HG03457 (cell line): Measurements from ENCODE around the gene PNMA6F.

Experiments used
- ATAC-seq: cut with Tn5 transposase; IDR thresholded peaks from one replicate; pipeline ENCODE4 v1.9.1; 2021; ENCODE audit warnings: moderate number of reproducible peaks; ENCODE audit not compliant: unreplicated experiment

The PNMA6F gene

DNA sequence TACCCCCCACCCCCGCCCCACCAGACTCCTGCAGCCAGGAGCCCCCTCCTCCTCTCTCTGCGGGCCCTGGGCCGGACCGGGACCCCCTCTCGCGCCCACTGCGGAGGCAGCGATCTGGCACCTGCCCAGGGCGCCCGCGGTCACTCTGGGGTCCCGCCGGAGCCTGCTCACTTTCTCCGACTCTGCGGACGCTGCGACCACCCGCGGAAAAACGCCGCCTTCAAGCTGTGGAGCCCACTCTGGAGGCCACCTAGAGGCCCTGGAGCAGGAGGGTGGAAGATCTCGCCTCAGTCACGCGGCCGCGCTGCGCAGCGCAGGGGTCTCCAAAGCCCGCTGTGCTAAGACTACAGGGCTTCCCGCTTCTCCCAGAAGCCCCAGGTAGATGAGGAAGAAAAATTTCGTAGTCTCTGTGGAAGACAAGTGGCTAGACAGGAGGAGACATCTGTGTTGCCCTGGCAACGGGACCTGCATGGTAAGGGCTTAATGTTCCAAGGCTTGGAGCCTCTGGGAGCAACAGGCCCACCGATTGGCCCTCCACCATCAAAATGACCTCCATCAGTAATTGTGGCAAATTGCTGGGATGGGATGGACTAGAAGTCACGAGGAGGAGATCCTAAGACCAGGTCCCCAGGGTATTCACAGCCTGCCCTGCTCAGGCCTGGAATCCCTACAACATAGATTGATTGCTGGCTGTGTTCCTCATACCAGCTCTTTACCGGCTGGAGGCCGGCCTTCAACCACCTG, at the start of gene PNMA6F:
PNMA6F (minus strand) TSS at position 387 of the 744 bp plus-strand sequence. CDS start 1,093 bp downstream, outside the sequence.
- no peak for ATAC-seq

DNA sequence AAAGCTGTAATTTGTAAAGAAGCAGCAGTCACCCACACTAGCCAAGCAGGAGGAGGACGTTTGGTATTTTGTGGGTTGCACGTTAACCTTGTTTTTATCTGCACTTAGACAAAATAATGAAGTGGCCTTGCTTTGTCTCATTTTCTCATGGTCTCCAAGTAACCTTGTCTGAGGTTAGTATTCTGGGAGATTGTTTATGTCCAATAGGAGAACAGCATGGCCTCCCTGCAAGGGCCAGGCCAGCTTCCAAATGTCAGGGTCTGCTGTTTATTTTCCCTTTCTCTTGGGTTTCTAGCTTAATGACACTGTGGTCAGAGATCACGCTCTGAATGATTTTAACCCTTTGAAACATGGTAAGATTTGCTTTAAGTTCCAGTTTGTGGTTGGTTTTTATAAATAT, 49.7 kb upstream of the PNMA6F start:
- no peak for ATAC-seq

DNA sequence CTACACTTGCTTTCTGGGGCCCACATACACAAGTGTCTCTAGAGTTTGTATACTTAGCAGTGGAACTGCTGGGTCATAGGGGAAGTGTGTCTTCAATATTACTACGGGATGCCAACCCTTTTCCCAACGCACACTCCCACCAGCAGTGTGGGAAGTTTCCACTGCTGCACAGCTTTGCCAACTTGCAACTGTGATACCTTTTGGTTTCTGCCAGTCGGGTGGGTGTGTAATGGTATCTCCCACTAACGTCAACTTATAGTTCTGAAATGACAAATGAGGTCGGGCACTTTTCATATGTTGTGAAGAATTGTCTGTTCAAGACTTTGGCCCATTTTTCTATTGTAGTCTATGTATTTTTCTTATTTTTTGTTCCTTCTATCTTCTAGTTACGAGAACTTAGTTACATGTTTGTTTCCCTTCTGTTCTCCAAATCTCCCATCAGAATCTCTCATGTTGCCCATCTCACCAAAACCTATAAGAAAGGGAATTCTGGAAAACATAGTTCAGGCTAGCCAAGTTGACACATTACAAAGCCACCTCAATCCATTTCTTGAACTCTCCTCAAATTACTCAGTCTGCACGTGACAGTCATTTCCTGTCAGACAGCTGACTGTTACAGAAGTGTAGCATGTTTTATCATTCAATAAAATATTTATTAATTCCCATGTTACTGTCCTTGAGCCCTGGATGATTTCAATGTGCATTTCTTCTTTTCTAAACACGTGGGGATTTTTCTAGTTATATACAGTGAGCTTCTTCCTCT, 48.9 kb upstream of the PNMA6F start:
- ATAC-seq: no peak

DNA sequence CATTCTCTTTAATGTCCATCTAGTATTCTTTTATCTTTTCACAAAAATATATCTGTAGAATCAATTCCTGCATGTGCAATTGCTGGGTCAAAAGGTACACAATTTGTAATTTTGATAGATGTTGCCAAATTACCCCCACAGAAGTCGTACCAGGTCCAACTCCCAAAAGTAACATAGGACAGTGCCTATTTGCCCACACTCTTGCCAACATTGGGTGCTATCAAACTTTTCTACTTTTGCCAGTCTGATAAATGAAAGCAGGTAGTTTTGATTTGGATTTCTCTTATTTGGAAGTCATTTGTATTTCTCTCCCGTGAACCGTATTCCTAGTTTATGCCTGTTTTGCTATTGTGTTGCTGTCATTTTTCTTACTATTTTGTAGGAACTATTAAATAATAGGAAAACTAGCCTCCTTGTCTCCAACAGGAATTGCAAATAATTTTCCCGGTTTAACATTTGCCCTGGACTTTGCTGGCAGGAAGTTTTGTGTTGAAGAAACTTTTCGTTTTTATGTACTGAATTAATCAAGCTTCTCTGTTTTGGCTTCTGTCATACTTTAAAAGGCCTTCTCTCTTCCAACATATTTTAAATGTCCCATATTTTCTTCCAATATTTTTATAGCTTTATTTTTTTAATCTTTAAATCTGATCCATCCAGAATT, 45.4 kb upstream of the PNMA6F start:
- no peak for ATAC-seq

DNA sequence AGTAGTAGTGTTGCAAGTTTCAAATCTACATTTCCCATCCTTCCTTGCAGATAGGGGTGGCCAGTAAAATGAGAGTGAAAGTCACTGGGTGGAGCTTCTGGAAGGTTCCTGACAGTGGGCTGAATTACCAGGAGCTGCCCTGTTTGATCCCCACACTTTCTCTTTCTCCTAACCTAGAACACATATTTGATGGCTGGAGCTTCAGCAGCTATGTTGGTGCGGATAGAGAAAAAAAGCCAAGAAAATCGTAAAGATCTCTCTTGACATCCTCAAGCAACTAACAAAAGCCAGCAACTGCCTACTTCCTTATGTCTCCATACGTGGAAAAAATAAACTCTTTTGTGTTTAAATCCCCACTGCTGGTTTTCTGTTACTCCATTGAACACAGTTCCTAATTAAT, 44.6 kb upstream of the PNMA6F start:
- no peak for ATAC-seq

DNA sequence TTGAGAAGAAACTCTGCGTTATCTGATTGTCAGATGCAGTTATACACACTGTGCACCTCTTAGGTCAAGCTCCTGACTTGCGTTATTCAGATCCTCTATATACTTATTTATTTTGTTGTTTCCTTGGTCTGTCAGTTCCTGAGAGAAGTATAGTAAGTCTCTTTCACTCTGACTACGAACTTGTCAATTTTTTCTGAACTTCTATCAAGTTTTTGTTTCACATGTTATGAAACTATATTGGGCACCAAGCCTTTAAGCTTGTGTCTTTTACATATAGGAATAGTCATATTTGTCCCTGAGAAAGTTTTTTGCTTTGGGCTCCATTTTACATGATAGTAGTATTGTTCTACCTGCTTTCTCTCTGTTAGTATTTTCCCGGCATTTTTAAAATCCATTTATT, 44.1 kb upstream of the PNMA6F start:
- no peak for ATAC-seq

DNA sequence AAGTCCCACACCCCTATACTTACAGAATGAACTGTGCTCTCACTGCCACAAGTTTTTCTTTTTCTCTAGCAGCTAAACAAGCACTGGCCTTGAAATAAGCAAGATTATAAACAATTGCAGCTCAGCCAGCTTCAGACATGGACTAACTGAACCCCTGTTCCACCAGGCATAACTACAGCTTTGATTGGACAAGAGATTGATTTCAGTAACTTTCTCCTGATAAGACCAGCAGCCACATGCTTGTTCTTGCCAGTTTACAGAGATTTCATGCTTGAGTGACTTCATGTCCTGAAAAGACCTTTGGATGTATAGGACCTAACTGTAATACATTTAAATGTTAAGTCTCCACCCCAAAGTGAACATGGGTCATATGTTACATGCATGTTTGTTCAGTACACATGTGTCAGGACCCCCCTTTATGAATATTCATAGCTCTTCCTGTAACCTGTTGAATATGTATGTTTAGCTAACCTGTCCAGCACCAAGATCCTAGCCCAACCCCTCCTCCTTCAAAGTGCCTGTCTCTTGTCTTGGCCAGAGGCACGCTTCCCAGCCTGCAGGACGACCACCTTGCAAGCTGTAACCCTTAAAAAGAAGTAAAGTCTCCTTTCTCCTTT, 40.3 kb upstream of the PNMA6F start:
- no peak for ATAC-seq

DNA sequence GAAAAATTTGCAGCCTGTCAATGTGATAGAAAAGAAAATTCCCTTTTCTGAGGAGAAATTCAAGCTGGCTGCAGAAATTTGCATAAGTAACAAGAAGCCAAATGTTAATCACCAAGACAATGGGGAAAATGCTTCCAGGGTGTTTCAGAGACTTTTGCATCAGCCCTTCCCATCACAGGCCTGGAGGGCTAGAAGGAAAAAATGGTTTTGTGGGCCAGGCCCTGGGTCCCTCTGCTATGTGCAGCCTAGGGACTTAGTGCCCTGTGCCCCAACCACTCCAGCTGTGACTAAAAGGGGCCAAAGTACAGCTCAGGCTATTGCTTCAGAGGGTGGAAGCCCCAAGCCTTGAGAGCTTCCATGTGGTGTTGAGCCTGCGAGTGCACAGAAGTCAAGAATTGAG, 36.3 kb upstream of the PNMA6F start:
- ATAC-seq: no peak

DNA sequence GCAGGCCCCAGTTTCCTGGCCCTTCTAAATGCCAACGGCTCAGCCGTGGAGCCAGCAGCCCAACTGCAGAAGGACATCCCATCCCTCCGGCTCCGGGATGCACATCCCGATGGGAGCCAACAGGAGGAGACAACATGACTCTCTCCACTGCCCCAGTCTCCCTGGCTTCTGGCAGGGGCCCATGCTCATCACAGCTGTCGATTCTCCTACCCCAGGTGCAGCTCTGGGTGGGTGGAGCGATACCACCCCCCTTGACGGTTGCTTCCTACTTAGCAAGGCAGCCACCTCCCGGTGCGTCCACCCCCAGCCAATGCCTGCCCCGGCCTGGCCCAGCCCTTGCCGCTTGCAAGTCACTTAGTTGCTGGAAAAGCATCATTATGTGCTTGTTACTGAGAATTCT, 31.8 kb upstream of the PNMA6F start:
- ATAC-seq: no peak

DNA sequence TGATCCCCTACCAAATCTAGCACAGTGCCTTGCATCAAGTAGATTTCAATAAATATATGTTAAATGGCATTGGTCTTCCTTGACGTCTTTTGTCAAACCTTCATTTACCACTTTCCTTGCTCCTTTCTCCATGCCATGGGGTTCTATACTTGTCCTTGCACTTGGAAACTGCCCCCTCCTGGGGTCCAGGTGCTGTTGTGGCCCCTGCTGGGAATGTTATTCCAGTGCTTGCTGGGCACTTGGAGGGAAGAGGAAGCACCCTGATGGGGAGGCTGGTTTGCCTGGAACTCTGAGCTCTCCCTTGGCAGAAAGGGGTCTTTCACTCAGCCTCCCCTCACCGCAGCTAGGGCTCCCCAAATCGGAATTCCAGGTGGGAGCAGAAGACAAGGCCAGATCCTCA, 31.3 kb upstream of the PNMA6F start:
- ATAC-seq: no peak

DNA sequence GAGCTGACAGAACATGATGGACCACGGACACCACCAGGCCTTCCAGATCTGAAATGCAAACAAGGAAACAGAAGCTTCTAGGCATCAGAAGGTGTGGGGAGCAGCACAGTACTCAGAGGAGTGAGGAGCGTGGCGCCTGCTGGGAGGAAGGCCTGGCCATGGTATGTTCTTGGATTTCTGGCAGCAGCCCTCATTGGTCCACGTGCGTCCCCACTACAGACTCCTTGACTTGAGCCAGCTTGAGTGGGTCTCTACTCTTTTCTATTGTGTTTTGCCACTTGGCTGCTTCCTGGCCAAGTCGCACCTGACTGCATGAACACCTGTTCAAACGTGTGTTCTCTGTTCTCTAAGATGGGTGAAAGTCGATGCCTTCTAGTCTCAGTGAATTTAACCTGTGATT, 30.4 kb upstream of the PNMA6F start:
- ATAC-seq: no peak

DNA sequence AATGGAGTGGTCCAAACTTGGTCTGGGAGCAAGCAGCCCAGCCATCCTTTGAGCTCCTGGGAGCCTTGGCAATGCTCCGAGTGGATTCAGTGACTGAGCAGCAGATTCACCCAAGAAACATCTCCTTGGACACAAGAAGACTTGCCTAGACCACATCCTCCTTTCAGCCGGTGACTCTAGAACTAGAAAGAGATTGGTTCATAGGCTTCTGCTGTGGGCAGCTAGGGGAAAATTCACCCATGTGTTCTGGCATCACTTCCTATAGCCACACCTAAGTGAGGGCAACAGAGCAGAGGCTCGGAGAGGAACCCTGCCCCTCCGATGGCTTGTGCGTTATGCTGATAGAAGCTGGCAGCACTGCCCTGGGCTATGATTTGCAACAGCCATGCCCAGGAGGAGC, 28.4 kb upstream of the PNMA6F start:
- ATAC-seq: no peak

DNA sequence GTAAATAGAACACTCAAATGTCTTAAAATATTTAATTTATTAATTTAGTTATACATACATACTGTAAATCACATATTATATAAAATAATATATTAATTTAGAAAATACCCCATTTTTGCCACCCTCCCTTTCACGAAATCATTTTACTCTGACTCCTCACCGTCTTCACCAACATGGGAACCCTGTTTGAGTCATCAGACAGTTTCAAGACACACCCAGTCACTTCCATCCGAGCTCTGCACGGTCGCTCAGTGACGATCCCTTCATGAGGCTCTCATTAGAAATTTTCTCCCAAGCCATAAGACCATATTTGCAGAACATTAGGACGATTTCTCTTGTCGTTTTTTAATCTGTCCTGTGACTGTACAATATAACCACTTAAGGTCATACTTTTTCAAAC, 26.9 kb upstream of the PNMA6F start:
- no peak for ATAC-seq

DNA sequence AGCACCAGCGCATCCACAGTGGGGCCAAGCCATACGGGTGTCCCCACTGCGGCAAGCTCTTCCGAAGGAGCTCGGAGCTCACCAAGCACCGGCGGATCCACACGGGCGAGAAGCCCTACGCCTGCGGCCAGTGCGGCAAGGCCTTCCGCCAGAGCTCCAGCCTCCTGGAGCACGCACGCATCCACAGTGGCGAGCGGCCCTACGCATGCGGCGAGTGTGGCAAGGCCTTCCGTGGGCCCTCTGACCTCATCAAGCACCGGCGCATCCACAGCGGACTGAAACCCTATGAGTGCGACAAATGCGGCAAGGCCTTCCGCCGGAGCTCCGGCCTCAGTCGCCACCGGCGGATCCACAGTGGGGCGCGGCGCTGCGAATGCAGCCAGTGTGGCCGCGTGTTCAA, 26.0 kb upstream of the PNMA6F start:
- ATAC-seq: no peak

DNA sequence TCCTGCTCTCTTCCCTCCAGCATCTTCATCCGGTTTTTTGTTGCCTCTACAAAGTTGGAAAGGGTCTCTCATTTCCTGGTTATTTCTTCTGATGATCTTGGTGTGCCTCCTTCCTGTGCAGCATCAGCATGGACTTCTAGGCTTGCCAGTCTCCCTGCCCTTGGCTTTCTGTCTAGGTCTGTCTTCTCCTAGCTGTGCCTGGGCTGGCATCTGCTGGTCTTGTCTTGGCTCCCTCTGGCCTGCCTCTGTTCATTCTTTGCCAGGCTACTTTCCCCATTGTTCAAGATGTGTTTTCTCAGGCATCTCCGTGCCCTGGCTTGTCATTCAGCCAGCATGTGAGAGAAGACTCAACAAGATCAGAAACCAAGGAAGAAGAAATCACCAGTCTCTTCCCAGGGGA, 22.1 kb upstream of the PNMA6F start:
- no peak for ATAC-seq

DNA sequence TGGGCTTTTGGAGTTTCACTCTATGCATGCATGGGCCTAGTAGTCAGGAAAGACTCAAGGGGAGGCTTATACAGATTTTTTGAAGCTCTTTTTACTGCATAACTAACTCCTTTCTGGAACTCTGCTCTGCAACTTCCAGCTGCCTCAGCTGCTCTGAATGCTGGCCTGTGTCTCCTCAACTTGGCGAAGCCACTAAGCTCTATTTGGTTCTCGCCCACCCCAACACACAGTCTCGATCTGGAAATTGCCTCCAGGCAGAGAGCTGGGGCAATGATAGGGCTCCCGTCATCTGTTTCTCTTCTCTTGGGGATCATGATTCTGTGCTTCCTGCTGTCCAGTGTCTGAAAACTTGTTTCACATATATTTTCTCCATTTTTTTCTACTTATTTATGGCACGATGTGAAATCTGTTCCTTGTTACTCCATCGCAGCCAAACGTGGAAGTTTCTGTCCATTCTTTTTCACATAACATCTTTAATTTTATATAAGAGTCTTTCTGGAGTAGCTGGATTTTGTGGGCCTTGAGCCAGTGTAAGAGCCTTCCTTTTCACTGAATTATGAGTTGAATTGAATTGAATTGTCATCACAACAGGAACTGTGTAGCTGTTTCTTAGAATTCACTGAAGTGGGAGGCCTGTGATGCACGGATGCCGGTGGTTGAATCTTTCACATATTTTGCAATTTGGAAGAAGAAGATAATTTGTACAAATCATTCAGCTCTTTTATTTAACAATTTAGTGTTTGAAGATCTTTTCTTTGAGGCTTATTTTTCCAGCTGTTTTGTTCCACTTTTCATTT, 21.4 kb upstream of the PNMA6F start:
- ATAC-seq: no peak

DNA sequence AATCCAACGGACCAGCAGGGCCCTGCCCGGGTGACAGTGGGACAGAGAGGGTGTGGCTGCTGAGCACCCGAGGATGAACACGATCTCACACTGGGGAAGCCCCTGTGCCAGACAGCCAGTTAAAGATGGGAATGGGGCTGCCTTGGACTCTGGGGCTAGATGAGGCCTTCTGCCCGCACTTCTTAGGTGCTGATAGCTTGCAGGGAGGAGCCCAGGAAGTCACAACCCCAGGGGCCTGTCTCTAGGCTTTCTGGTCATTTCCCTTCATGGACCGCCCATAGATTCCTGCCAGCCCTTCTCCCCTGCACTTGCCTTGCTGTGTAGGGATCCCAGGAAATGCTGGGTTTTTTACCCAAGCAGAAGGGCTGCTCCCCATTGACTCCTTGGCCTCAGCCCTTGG, 18.5 kb upstream of the PNMA6F start:
- ATAC-seq: no peak

DNA sequence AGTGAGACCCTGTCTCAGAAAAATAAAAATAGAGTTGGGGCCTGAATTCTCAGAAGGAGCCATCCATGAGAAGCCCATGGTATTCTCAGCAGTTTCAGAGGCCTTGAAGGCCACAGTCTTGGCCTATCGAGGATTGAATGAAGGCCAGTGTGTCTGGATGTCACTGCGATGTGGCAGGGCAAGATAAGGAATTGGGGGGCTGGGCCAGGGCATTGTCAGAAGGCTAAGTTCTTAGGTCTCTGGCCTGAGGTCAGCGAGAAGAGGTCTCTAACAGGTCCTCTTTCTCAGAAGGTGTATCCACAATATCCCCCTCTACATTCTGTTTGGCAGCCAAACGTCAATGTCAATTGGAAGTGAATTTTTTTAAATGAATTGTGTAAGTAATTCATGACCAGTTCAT, 18.1 kb upstream of the PNMA6F start:
- ATAC-seq: no peak

DNA sequence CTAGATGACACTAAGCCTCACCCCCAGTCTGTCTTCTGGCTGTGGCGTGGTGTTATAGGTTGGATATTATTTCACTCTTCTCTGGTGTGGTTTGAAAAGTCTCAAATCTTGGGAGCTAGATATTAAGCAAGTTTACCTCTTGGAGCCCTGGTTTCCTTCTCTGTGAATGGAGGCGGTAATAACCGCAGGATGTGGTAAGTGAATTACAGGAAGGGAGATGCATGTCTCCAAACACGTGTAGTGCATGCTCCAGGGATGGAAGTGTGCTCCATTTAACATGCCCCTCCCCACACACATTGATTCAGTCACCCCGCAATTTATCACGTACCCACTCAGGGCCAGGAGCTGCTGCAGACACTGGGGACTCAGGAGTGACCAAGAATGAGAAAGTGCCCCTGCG, 17.3 kb upstream of the PNMA6F start:
- ATAC-seq: no peak

DNA sequence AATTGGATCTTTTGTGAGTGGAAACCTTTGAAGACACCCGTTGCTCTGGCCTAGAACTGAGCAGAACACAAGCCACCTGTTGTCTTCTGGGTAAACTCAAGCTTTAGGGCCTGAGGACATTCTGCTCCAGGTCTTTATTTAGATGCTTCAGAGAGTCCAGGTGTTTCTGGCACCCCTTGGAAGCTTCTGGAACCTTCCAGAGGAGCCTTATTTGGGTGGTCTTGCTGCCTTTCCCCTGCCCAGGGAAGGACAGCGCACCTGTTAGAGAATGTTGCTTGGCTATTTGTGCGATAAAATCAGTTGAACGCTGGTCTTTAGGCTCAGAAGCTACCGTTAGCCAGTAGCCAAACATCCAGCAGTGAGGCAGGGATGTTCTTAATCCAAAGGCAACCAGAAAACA, 15.4 kb upstream of the PNMA6F start:
- ATAC-seq: no peak
